GM12873 (cell line): ENCODE measurements around the gene NDUFS8.

ENCODE experiments used
- TF ChIP-seq, protein P1 (sequence below): IDR thresholded peaks from 2 replicates; pipeline ENCODE4 v1.5.1; 2012; ENCODE audit warnings: low read depth, mild to moderate bottlenecking, moderate library complexity, low read length, control low read depth; ENCODE audit not compliant: insufficient read depth; ENCODE audit errors: missing control alignments

The NDUFS8 gene

DNA sequence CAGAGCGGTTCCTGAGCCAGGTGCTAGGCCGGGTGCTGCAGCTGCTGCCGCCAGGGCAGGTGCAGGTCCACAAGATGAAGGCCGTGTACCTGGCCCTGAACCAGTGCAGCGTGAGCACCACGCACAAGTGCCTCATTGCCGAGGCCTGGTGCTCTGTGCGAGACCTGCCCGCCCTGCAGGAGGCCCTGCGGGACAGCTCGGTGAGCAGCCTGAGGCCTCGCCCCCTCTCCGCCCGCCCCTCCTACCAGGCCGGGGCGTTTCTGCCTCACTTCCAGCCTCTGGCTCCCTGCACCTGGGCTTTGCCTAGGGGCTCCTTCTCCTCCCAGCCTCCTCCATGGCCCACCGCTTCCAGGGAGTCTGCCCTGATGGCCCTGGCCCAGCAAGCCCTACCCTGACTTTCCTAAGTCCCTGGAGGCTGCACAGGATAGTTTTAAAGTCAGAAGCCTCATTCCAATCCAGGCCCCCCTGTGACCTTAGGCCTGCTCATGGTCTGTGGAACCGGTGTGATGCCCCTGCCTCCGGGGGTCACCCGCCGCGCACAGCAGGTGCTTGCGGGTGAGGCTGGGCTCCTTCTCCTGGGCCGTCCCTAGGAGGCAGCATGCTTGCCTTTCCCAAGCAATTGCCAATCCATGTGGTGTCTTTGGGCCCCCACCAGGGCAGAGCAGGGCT, 13.8 kb downstream of the NDUFS8 start:
- TF ChIP-seq, protein P1, sequence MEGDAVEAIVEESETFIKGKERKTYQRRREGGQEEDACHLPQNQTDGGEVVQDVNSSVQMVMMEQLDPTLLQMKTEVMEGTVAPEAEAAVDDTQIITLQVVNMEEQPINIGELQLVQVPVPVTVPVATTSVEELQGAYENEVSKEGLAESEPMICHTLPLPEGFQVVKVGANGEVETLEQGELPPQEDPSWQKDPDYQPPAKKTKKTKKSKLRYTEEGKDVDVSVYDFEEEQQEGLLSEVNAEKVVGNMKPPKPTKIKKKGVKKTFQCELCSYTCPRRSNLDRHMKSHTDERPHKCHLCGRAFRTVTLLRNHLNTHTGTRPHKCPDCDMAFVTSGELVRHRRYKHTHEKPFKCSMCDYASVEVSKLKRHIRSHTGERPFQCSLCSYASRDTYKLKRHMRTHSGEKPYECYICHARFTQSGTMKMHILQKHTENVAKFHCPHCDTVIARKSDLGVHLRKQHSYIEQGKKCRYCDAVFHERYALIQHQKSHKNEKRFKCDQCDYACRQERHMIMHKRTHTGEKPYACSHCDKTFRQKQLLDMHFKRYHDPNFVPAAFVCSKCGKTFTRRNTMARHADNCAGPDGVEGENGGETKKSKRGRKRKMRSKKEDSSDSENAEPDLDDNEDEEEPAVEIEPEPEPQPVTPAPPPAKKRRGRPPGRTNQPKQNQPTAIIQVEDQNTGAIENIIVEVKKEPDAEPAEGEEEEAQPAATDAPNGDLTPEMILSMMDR: no peak

DNA sequence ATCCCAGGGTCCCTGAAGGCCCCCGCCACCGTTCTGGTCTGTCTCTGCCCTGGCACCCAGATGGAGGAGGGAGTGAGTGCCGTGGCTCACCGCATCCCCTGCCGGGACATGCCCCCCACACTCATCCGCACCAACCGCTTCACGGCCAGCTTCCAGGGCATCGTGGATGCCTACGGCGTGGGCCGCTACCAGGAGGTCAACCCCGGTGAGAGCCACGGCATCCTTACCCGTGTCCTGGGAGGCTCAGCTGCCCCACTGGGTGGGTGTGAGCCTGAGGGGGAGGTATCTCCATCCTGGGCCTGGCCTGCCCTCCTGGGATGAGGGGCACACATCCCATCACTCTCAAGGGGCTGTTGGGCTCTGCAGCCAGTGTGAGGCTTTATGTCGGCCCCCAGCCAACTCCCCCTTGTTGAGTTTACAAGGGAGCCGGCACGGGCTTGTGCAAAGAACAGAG, 14.4 kb downstream of the NDUFS8 start:
- TF ChIP-seq, protein P1: no peak

GRCh38 chr11:68047437-68048290, 17.2 kb downstream of the NDUFS8 start:
- TF ChIP-seq, protein P1: no peak

DNA sequence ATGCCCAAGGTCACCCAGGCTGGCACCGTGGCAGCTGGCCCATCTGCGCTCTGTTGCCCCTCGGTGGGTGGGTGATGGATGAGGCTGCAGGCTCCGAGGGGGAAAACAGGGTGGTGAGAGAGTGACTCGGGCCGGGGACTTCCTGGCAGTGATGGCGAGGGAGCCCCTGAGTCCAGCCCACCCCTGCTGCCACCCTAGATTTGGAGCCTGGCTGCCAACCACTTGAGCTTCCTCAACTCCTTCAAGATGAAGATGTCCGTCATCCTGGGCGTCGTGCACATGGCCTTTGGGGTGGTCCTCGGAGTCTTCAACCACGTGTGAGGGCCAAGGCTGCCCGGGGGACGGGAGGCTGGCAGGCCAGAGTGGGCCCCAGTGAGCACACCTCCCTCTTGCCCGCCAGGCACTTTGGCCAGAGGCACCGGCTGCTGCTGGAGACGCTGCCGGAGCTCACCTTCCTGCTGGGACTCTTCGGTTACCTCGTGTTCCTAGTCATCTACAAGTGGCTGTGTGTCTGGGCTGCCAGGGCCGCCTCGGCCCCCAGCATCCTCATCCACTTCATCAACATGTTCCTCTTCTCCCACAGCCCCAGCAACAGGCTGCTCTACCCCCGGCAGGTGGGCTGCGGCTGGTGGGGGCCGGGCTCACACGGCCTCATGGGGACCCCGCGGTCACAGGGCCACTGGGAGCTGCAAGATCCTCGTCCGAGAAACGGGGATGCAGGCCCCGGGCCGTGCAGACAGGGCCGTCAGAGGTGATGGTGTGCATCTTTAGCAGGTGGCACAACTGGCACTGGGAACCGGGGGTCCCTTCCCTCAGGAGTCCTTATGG, 18.4 kb downstream of the NDUFS8 start:
- TF ChIP-seq, protein P1: no peak

GRCh38 chr11:68049509-68050370, 19.3 kb downstream of the NDUFS8 start:
- TF ChIP-seq, protein P1: no peak

GRCh38 chr11:68050371-68050841, 19.9 kb downstream of the NDUFS8 start:
- TF ChIP-seq, protein P1: no peak
